PC-3 (cell line): ENCODE measurements around the gene BSDC1. TPM values are rescaled to one million over a fixed set of nuclear protein-coding genes. Genes with fewer than 3 reads are reported as not detected.

Source experiments
- ATAC-seq: fragments of 200-7000 bp; cut with Tn5 transposase; 2 replicates; pipeline ENCODE4 v1.9.1; 2020; ENCODE audit warnings: mild to moderate bottlenecking, moderate library complexity
- BruUV-seq: library from RNA; stranded (reverse); fragments of 400-500 nt; replicated peaks from 2 replicates; lab custom pipeline; 2021; lab: Mats Ljungman, UMichigan
- CTCF ChIA-PET: fragments of 300-600 bp; sonication (Branson Sonifier 250); formaldehyde crosslinking; loops from one replicate; lab custom pipeline; 2022; ENCODE audit warnings: antibody characterized with exemption; lab: Charles Lee
- POLR2A ChIA-PET: fragments of 300-600 bp; sonication (Branson Sonifier 250); formaldehyde crosslinking; loops from one replicate; lab custom pipeline; 2022; ENCODE audit warnings: antibody characterized with exemption; ENCODE audit not compliant: unreplicated experiment; lab: Charles Lee
- DNase-seq: peaks from one replicate; pipeline ENCODE4 v3.0.0-alpha.2; 2015
- H2AFZ ChIP-seq: fragments of 300-600 bp; sonication (generic); 2 replicates; pipeline ENCODE4 v1.6.0; 2016; ENCODE audit warnings: antibody characterized with exemption, low read length
- H3F3A ChIP-seq: fragments of 300-600 bp; sonication (generic); one replicate; pipeline ENCODE4 v1.6.0; 2017; ENCODE audit warnings: antibody characterized with exemption, low read length, control low read depth, mild to moderate bottlenecking; ENCODE audit not compliant: unreplicated experiment
- H3K27ac ChIP-seq: fragments of 300-600 bp; sonication (generic); 2 replicates; pipeline ENCODE4 v1.5.1; 2016; ENCODE audit warnings: mild to moderate bottlenecking, low read length
- H3K27me3 ChIP-seq: fragments of 300-600 bp; sonication (generic); 2 replicates; pipeline ENCODE4 v1.6.1; 2016; ENCODE audit warnings: low read length, mixed read lengths
- H3K36me3 ChIP-seq: fragments of 300-600 bp; sonication (generic); 2 replicates; pipeline ENCODE4 v1.6.1; 2016; ENCODE audit warnings: low read depth, mixed run types, low read length, mixed read lengths
- H3K4me1 ChIP-seq: fragments of 300-600 bp; sonication (generic); 2 replicates; pipeline ENCODE4 v1.5.1; 2016; ENCODE audit warnings: low read length; ENCODE audit not compliant: insufficient read depth
- H3K4me2 ChIP-seq: fragments of 300-600 bp; sonication (generic); 2 replicates; pipeline ENCODE4 v1.6.0; 2016; ENCODE audit warnings: low read length
- H3K4me3 ChIP-seq: fragments of 300-600 bp; sonication (generic); 2 replicates; pipeline ENCODE4 v1.5.1; 2016; ENCODE audit warnings: mild to moderate bottlenecking, low read length, mixed read lengths
- H3K79me2 ChIP-seq: fragments of 300-600 bp; sonication (generic); 2 replicates; pipeline ENCODE4 v1.6.1; 2017; ENCODE audit warnings: low read length, mixed read lengths
- H3K9ac ChIP-seq: fragments of 300-600 bp; sonication (generic); 2 replicates; pipeline ENCODE4 v1.6.0; 2016; ENCODE audit warnings: mild to moderate bottlenecking, low read length
- H3K9me2 ChIP-seq: fragments of 300-600 bp; sonication (generic); replicated peaks from 2 replicates; pipeline ENCODE4 v1.6.1; 2016; ENCODE audit warnings: mixed run types, low read length, mixed read lengths
- H3K9me3 ChIP-seq: fragments of 300-600 bp; sonication (generic); 2 replicates; pipeline ENCODE4 v1.6.1; 2016; ENCODE audit warnings: low read length, mixed read lengths
- H4K20me1 ChIP-seq: fragments of 300-600 bp; sonication (generic); 2 replicates; pipeline ENCODE4 v1.6.1; 2016; ENCODE audit warnings: low read length, mixed read lengths
- CTCF ChIP-seq: fragments of 300-600 bp; sonication (generic); conservative IDR thresholded peaks from 2 replicates; pipeline ENCODE4 v1.5.1; 2017; ENCODE audit warnings: antibody characterized with exemption, low read depth, mild to moderate bottlenecking, low read length
- EZH2 ChIP-seq: fragments of 300-600 bp; sonication (generic); IDR thresholded peaks from one replicate; pipeline ENCODE4 v1.6.1; 2017; ENCODE audit warnings: antibody characterized with exemption, mild to moderate bottlenecking, low read length; ENCODE audit not compliant: unreplicated experiment
- EZH2phosphoT487 ChIP-seq: fragments of 300-600 bp; sonication (generic); IDR thresholded peaks from 2 replicates; pipeline ENCODE4 v1.6.1; 2018; ENCODE audit warnings: mild to moderate bottlenecking, antibody characterized with exemption, low read length, borderline replicate concordance
- intact Hi-C: fragments of 100-400 bp; cut with micrococcal nuclease; formaldehyde crosslinking; loops from 2 replicates; pipeline ENCODE4 v1.9.0; 2023
- total RNA-seq: library from RNA; depleted of rRNA; stranded (reverse); fragments of >200 nt; gene quantifications from 2 replicates; pipeline ENCODE4 v1.2.3, GENCODE V29; 2014

The BSDC1 gene
- total RNA-seq, 1 experiment from 2014 or later = 59.8 TPM

GRCh38 chr1:32353886-32354570, 40.2 kb downstream of the BSDC1 start:
- Histone ChIP-seq H3F3A (no peaks in the 10 kb centered on the region), H2AFZ (no peak overlapping the region), H3K9me3 (no peaks in the 10 kb centered on the region), H3K9me2 (no peaks in the 10 kb centered on the region), H3K9ac (no peak overlapping the region), H3K4me2 (no peak overlapping the region), H3K27me3 (no peaks in the 10 kb centered on the region), H3K79me2 (no peaks in the 10 kb centered on the region), H4K20me1 (no peaks in the 10 kb centered on the region), H3K36me3 (no peaks in the 10 kb centered on the region), H3K27ac (no peak overlapping the region), H3K4me3 (no peak overlapping the region), H3K4me1 (peaks cover 13% of the 10 kb centered on the region)
- CTCF ChIA-PET = no interaction called here
- TF ChIP-seq EZH2phosphoT487 (no peak), EZH2 (no peak), CTCF (no peak)
- intact Hi-C loops = no loop called here
- BruUV-seq = no TSS peak
- no peak for ATAC-seq
- POLR2A ChIA-PET = no interaction called here
- DNase-seq = no peak

- no TSS peak for BruUV-seq
- ChIA-PET POLR2A (no interaction called here), CTCF (no interaction called here)
- H2AFZ ChIP-seq = no peak overlapping the region
- intact Hi-C loops = no loop called here
- H3K27me3 ChIP-seq = no peaks in the 10 kb centered on the region
- TF ChIP-seq CTCF (no peak), EZH2phosphoT487 (no peak), EZH2 (no peak)
- no peak overlapping the region for H3K9ac ChIP-seq
- peaks cover 13% of the 10 kb centered on the region for H3K4me1 ChIP-seq
- no peak overlapping the region for H3K4me3 ChIP-seq
- H3K4me2 ChIP-seq = no peak overlapping the region
- no peaks in the 10 kb centered on the region for H3K9me3 ChIP-seq
- H3K36me3 ChIP-seq = no peaks in the 10 kb centered on the region
- DNase-seq (no peak), ATAC-seq (no peak)
- H3K79me2 ChIP-seq = no peaks in the 10 kb centered on the region
- no peak overlapping the region for H3K27ac ChIP-seq
- H3K9me2 ChIP-seq = no peaks in the 10 kb centered on the region
- no peaks in the 10 kb centered on the region for H3F3A ChIP-seq
- no peaks in the 10 kb centered on the region for H4K20me1 ChIP-seq
These were observed 40.8 kb downstream of the BSDC1 start for GRCh38 chr1:32353431-32353830.

- no peak overlapping the region for H3K27ac ChIP-seq
- ChIA-PET POLR2A (no interaction called here), CTCF (no interaction called here)
- intact Hi-C loops = no loop called here
- H3K4me2 ChIP-seq = peak overlapping the region; percentile 96; the same call in 1 of the 2 replicates
- H3K36me3 ChIP-seq = no peaks in the 10 kb centered on the region
- H4K20me1 ChIP-seq = no peaks in the 10 kb centered on the region
- DNase-seq = no peak
- no peak overlapping the region for H3K4me3 ChIP-seq
- no peak for ATAC-seq
- BruUV-seq = no TSS peak
- peaks cover 13% of the 10 kb centered on the region for H3K4me1 ChIP-seq
- no peaks in the 10 kb centered on the region for H3K9me2 ChIP-seq
- no peaks in the 10 kb centered on the region for H3K9me3 ChIP-seq
- no peaks in the 10 kb centered on the region for H3K27me3 ChIP-seq
- TF ChIP-seq CTCF (no peak), EZH2 (no peak), EZH2phosphoT487 (no peak)
- no peaks in the 10 kb centered on the region for H3K79me2 ChIP-seq
- H3K9ac ChIP-seq = no peak overlapping the region
- no peak overlapping the region for H2AFZ ChIP-seq
- no peaks in the 10 kb centered on the region for H3F3A ChIP-seq
These were observed 41.3 kb downstream of the BSDC1 start for GRCh38 chr1:32352831-32353383.
